Activated CD8-positive, alpha-beta memory T cell treated with anti-CD3 and anti-CD28 coated beads, Interleukin-2, amount 50 U/mL, for 24 hours (primary cell): ENCODE results near the gene CFAP46.

ENCODE experiments used
- DNase-seq: peaks from one replicate; pipeline ENCODE4 v3.0.0-alpha.2; 2020; ENCODE audit errors: extremely low read depth

CFAP46 gene

GRCh38 chr10:132770061-132771021 is 172.0 kb downstream of the CFAP46 start:
- DNase-seq: no peak

GRCh38 chr10:132768346-132769248 is 173.8 kb downstream of the CFAP46 start:
- DNase-seq: no peak

GRCh38 chr10:132766291-132766690 is 176.1 kb downstream of the CFAP46 start:
- no peak for DNase-seq

GRCh38 chr10:132765435-132765834 is 176.9 kb downstream of the CFAP46 start:
- no peak for DNase-seq

GRCh38 chr10:132764108-132764507 is 178.3 kb downstream of the CFAP46 start:
- no peak for DNase-seq

- DNase-seq: no peak
Measured at GRCh38 chr10:132763545-132763944, 178.8 kb downstream of the CFAP46 start.

- DNase-seq: no peak
Measured at GRCh38 chr10:132762267-132762666, 180.1 kb downstream of the CFAP46 start.

- DNase-seq: no peak
Measured at GRCh38 chr10:132761395-132762060, 180.8 kb downstream of the CFAP46 start.

GRCh38 chr10:132758865-132759264 is 183.5 kb downstream of the CFAP46 start:
- no peak for DNase-seq
